HepG2 (cell line): ENCODE measurements around the gene TMEM253. TPM values are rescaled to one million over a fixed set of nuclear protein-coding genes. Genes with fewer than 3 reads are reported as not detected.

Source experiments
- ATF6 ChIP-seq: sonication (generic); formaldehyde crosslinking; conservative IDR thresholded peaks from 2 replicates; pipeline ENCODE4 v1.4.0; 2020; ENCODE audit warnings: missing genetic modification reagents
- E2F1 ChIP-seq: sonication (generic); formaldehyde crosslinking; IDR thresholded peaks from 2 replicates; pipeline ENCODE4 v1.5.0; 2020; ENCODE audit warnings: missing genetic modification reagents
- KDM4B ChIP-seq: sonication (generic); formaldehyde crosslinking; IDR thresholded peaks from 2 replicates; pipeline ENCODE4 v1.4.0; 2020; ENCODE audit warnings: missing genetic modification reagents
- KDM6A ChIP-seq: IDR thresholded peaks from 2 replicates; pipeline ENCODE4 v1.6.1; 2016; ENCODE audit warnings: low read depth
- NR2F6 ChIP-seq, 2 experiments: IDR thresholded peaks; 2 replicates each; pipeline ENCODE4 v1.6.1; 2016; ENCODE audit warnings: antibody characterized with exemption in 1 of 2, mild to moderate bottlenecking in 1 of 2
- POLR2A ChIP-seq, 2 experiments: IDR thresholded peaks; 2 replicates each; pipeline ENCODE4 v1.6.1; 2011; ENCODE audit warnings: low read depth in 2 of 2, low read length in 2 of 2, mild to moderate bottlenecking in 1 of 2, moderate library complexity in 1 of 2; ENCODE audit not compliant: insufficient read depth in 1 of 2
- RAD21 ChIP-seq: fragments of 450-650 bp; formaldehyde crosslinking; IDR thresholded peaks from 2 replicates; pipeline ENCODE4 v1.5.0; 2020; ENCODE audit warnings: mild to moderate bottlenecking
- REST ChIP-seq, 2 experiments: IDR thresholded peaks; 2 replicates each; pipeline ENCODE4 v1.6.1; 2011 to 2012; ENCODE audit warnings: low read length in 2 of 2, borderline replicate concordance in 1 of 2, low read depth in 1 of 2, mild to moderate bottlenecking in 1 of 2, moderate library complexity in 1 of 2
- RFXAP ChIP-seq: sonication (generic); formaldehyde crosslinking; IDR thresholded peaks from 2 replicates; pipeline ENCODE4 v1.4.0; 2020; ENCODE audit warnings: missing genetic modification reagents, borderline replicate concordance
- SIX1 ChIP-seq: sonication (generic); formaldehyde crosslinking; IDR thresholded peaks from 2 replicates; pipeline ENCODE4 v1.4.0; 2020; ENCODE audit warnings: missing genetic modification reagents, borderline replicate concordance
- THRA ChIP-seq: sonication (generic); formaldehyde crosslinking; IDR thresholded peaks from 2 replicates; pipeline ENCODE4 v1.4.0; 2020; ENCODE audit warnings: missing genetic modification reagents, borderline replicate concordance
- ZBTB8A ChIP-seq: sonication (generic); formaldehyde crosslinking; IDR thresholded peaks from 2 replicates; pipeline ENCODE4 v1.4.0; 2020; ENCODE audit warnings: mild to moderate bottlenecking, low read depth, missing genetic modification reagents, borderline replicate concordance
- ZNF101 ChIP-seq: sonication (generic); formaldehyde crosslinking; IDR thresholded peaks from 2 replicates; pipeline ENCODE4 v1.4.0; 2020; ENCODE audit warnings: mild to moderate bottlenecking, low read depth, missing genetic modification reagents, borderline replicate concordance
- ZNF124 ChIP-seq: sonication (generic); formaldehyde crosslinking; IDR thresholded peaks from 2 replicates; pipeline ENCODE4 v1.4.0; 2020; ENCODE audit warnings: missing genetic modification reagents
- ZNF724P ChIP-seq: sonication (generic); formaldehyde crosslinking; IDR thresholded peaks from 2 replicates; pipeline ENCODE4 v1.8.0; 2022; ENCODE audit warnings: missing genetic modification reagents, borderline replicate concordance
- ZNF800 ChIP-seq: sonication (generic); formaldehyde crosslinking; IDR thresholded peaks from 2 replicates; pipeline ENCODE4 v1.4.0; 2020; ENCODE audit warnings: missing genetic modification reagents
- polyA plus RNA-seq, 8 experiments: library from polyadenylated mRNA; depleted of rRNA in 3 of 8; stranded (reverse) in 7 of 8; unstranded in 1 of 8; fragments of >200 nt; fragmentation: Illumina TruSeq in 4 of 8; extraction: Trizol in 4 of 8; gene quantifications; 2 replicates each; pipeline versions ENCODE4 v1.2.1 to v1.2.3, GENCODE V29; 2011 to 2016; ENCODE audit warnings: low read depth in 4 of 8, missing spikeins in 1 of 8, mixed read lengths in 1 of 8; ENCODE audit not compliant: insufficient read depth in 1 of 8
- total RNA-seq, 5 experiments: library from RNA; depleted of rRNA; stranded (reverse); fragments of >200 nt; fragmentation: Illumina TruSeq; extraction: Trizol; gene quantifications; 2 replicates each; pipeline ENCODE4 v1.2.3, GENCODE V29; 2016; ENCODE audit warnings: low read depth in 1 of 5

Gene TMEM253
- total and polyA plus RNA-seq, 2 of the 13 experiments (the other 11 are each of a cell fraction or from before 2014, with no cell fraction given): 0.29 to 0.45 TPM

GRCh38 chr14:21069388-21070082, 31.3 kb upstream of the TMEM253 start (continued):
- TF ChIP-seq THRA (CRISPR knock-in tag): peak; percentile 47; the same call in 1 of the 2 replicates
- peak; percentile 88 for TF ChIP-seq NR2F6 (IDR thresholded peaks at IDR 0.05)
- TF ChIP-seq NR2F6 (CRISPR knock-in tag; IDR thresholded peaks at IDR 0.05): peak; percentile 92
- peak; percentile 84; the same call in 1 of the 2 replicates for TF ChIP-seq ZNF124 (CRISPR knock-in tag)
- 0 out of 2 replicates have a peak, but pooled peaks have one; percentile 15 for TF ChIP-seq ATF6
- 0 out of 2 replicates have a peak, but pooled peaks have one; percentile 87 for TF ChIP-seq ZBTB8A (CRISPR knock-in tag)
- TF ChIP-seq E2F1 (CRISPR knock-in tag): peak; percentile 91
- no peak for TF ChIP-seq KDM4B (CRISPR knock-in tag)
- no peak for TF ChIP-seq RFXAP
- TF ChIP-seq SIX1 (CRISPR knock-in tag): no peak
- no peak for TF ChIP-seq ZNF724P
- 0 out of 2 replicates have a peak, but pooled peaks have one; percentile 47 for TF ChIP-seq ZNF800
- TF ChIP-seq POLR2A (IDR thresholded peaks at IDR 0.05; ENCODE audit: insufficient read depth in 1 of 2, low read depth in 2 of 2, low read length in 2 of 2): no peak
- TF ChIP-seq RAD21: no peak
- TF ChIP-seq KDM6A (CRISPR knock-in tag): no peak
- 0 out of 2 replicates have a peak, but pooled peaks have one; percentile 36 for TF ChIP-seq ZNF101
- no peak for TF ChIP-seq REST (IDR thresholded peaks at IDR 0.05; ENCODE audit: borderline replicate concordance in 1 of 2, low read depth in 1 of 2, low read length in 2 of 2)
